ENCODE data around the gene BTN2A1.
"Not testable (repeated sequence)": the region's sequence is repeated elsewhere in the genome, so short reads cannot be mapped to it uniquely, and the experiment has no call there.

BTN2A1 gene

GRCh38 chr6:26507658-26508057 is 49.9 kb downstream of the BTN2A1 start:
- Histone ChIP-seq H3F3A (ENCODE audit: insufficient read depth, low read length) (no peaks in the 10 kb centered on the region), H3K9me2 (ENCODE audit: low read depth, low read length) (no peaks in the 10 kb centered on the region), H3K79me2 (ENCODE audit: insufficient read depth, low read length) (no peaks in the 10 kb centered on the region), H3K4me2 (ENCODE audit: low read length) (no peak overlapping the region), H3K4me3 (ENCODE audit: low read depth, low read length, poor library complexity, severe bottlenecking) (no peak overlapping the region), H4K20me1 (ENCODE audit: insufficient read depth, low read length) (no peaks in the 10 kb centered on the region), H3K36me3 (ENCODE audit: insufficient read depth, low read length) (no peaks in the 10 kb centered on the region), H3K9me3 (ENCODE audit: low read length) (no peaks in the 10 kb centered on the region), H2AFZ (ENCODE audit: low read length) (no peak overlapping the region), H3K9ac (ENCODE audit: low read length) (no peak overlapping the region), H3K27ac (ENCODE audit: low read depth, low read length, poor library complexity, severe bottlenecking) (no peak overlapping the region), H3K4me1 (ENCODE audit: insufficient read depth, low read length, severe bottlenecking) (peaks cover 11% of the 10 kb centered on the region), H3K27me3 (ENCODE audit: insufficient read depth, low read length) (no peaks in the 10 kb centered on the region)
- TF ChIP-seq EZH2 (IDR thresholded peaks at IDR 0.05; ENCODE audit: borderline replicate concordance, low read length) = no peak
- TF ChIP-seq, protein P1, sequence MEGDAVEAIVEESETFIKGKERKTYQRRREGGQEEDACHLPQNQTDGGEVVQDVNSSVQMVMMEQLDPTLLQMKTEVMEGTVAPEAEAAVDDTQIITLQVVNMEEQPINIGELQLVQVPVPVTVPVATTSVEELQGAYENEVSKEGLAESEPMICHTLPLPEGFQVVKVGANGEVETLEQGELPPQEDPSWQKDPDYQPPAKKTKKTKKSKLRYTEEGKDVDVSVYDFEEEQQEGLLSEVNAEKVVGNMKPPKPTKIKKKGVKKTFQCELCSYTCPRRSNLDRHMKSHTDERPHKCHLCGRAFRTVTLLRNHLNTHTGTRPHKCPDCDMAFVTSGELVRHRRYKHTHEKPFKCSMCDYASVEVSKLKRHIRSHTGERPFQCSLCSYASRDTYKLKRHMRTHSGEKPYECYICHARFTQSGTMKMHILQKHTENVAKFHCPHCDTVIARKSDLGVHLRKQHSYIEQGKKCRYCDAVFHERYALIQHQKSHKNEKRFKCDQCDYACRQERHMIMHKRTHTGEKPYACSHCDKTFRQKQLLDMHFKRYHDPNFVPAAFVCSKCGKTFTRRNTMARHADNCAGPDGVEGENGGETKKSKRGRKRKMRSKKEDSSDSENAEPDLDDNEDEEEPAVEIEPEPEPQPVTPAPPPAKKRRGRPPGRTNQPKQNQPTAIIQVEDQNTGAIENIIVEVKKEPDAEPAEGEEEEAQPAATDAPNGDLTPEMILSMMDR (IDR thresholded peaks at IDR 0.05; ENCODE audit: low read length) = no peak

DNA sequence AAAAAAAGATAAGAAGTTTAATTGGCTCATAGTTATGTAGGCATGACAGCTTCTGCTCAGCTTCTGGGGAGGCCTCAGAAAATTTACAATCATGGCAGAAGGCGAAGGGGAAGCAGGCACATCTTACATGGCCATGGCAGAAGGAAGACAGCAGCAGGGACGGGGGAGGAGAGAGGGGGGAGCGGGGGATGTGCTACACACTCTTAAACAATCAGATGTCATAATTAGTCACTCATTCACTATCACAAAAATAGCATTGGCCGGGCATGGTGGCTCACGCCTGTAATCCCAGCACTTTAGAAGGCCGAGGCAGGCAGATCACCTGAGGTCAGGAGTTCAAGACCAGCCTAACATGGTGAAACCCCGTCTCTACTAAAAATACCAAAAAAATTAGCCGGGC is 53.3 kb downstream of the BTN2A1 start:
- H3K4me2 ChIP-seq (ENCODE audit: low read length); H3K79me2 ChIP-seq (ENCODE audit: insufficient read depth, low read length): not testable (repeated sequence)

DNA sequence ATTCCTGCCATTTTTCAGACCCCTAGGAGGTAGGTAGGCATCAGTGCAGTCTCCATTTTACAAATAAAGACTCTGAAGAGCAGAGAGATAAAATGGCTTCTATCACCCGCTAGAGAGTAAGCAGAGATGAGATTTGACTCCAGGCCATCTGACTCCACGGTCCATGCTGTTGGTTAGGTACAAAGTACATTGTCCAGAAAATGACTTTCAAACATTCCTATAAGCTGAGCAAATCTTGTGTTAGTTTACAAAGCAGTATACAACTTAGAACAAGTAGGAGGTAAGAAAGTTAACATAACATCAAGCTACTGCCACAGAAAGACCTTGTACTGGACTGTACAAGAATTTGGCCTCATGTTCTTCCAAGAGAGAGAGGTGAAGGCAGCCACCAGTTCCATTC is 57.2 kb downstream of the BTN2A1 start:
- Histone ChIP-seq H3K36me3 (ENCODE audit: insufficient read depth, low read length) (no peaks in the 10 kb centered on the region), H3K27me3 (ENCODE audit: insufficient read depth, low read length) (no peaks in the 10 kb centered on the region), H3K9me3 (ENCODE audit: low read length) (no peaks in the 10 kb centered on the region), H2AFZ (ENCODE audit: low read length) (no peak overlapping the region), H3K9ac (ENCODE audit: low read length) (no peak overlapping the region), H3K9me2 (ENCODE audit: low read depth, low read length) (no peaks in the 10 kb centered on the region), H3K4me3 (ENCODE audit: low read depth, low read length, poor library complexity, severe bottlenecking) (no peak overlapping the region), H3F3A (ENCODE audit: insufficient read depth, low read length) (no peaks in the 10 kb centered on the region), H3K27ac (ENCODE audit: low read depth, low read length, poor library complexity, severe bottlenecking) (no peak overlapping the region), H3K79me2 (ENCODE audit: insufficient read depth, low read length) (no peaks in the 10 kb centered on the region), H3K4me1 (ENCODE audit: insufficient read depth, low read length, severe bottlenecking) (peaks cover 2% of the 10 kb centered on the region), H4K20me1 (ENCODE audit: insufficient read depth, low read length) (no peaks in the 10 kb centered on the region), H3K4me2 (ENCODE audit: low read length) (no peak overlapping the region)
- TF ChIP-seq, protein P1 (IDR thresholded peaks at IDR 0.05; ENCODE audit: low read length) = no peak
- no peak for TF ChIP-seq EZH2 (IDR thresholded peaks at IDR 0.05; ENCODE audit: borderline replicate concordance, low read length)

More for the DNA sequence above, 53.3 kb downstream of the BTN2A1 start:
- H3K9me3 ChIP-seq (ENCODE audit: low read length); H3K4me3 ChIP-seq (ENCODE audit: low read depth, low read length, poor library complexity, severe bottlenecking); H3K27ac ChIP-seq (ENCODE audit: low read depth, low read length, poor library complexity, severe bottlenecking); H3K4me1 ChIP-seq (ENCODE audit: insufficient read depth, low read length, severe bottlenecking); H2AFZ ChIP-seq (ENCODE audit: low read length); H3K36me3 ChIP-seq (ENCODE audit: insufficient read depth, low read length); H3K9me2 ChIP-seq (ENCODE audit: low read depth, low read length); H3K27me3 ChIP-seq (ENCODE audit: insufficient read depth, low read length); H3F3A ChIP-seq (ENCODE audit: insufficient read depth, low read length); H3K9ac ChIP-seq (ENCODE audit: low read length); H4K20me1 ChIP-seq (ENCODE audit: insufficient read depth, low read length): not testable (repeated sequence)

Measured in OCI-LY1 (cell line).